HG03039 (cell line): ENCODE measurements around the gene BNIP5.
"Not testable (repeated sequence)": the region's sequence is repeated elsewhere in the genome, so short reads cannot be mapped to it uniquely, and the experiment has no call there.

Experiments used
- ATAC-seq: cut with Tn5 transposase; IDR thresholded peaks from one replicate; pipeline ENCODE4 v1.9.1; 2021; ENCODE audit warnings: mild to moderate bottlenecking, moderate library complexity; ENCODE audit not compliant: unreplicated experiment

Gene BNIP5

DNA sequence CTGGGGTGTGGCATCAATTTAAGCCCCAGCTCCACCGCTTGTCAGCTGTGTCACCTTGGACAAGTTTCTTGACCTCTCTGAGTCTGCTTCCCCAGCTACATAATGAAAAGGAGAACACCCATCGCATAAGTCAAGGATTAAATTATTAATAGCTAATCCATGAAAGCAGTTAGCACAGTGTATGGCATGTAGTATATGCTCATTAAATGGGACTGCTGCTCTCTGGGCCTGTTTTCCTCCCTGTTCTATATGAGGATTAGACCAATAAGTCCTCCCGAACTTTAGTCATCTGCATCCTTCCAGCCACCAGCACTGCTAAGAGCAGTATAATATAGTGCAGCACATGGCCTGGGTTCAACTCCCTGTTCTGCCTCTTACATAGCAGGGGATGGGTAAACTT, 31.1 kb upstream of the BNIP5 start:
- ATAC-seq = no peak

DNA sequence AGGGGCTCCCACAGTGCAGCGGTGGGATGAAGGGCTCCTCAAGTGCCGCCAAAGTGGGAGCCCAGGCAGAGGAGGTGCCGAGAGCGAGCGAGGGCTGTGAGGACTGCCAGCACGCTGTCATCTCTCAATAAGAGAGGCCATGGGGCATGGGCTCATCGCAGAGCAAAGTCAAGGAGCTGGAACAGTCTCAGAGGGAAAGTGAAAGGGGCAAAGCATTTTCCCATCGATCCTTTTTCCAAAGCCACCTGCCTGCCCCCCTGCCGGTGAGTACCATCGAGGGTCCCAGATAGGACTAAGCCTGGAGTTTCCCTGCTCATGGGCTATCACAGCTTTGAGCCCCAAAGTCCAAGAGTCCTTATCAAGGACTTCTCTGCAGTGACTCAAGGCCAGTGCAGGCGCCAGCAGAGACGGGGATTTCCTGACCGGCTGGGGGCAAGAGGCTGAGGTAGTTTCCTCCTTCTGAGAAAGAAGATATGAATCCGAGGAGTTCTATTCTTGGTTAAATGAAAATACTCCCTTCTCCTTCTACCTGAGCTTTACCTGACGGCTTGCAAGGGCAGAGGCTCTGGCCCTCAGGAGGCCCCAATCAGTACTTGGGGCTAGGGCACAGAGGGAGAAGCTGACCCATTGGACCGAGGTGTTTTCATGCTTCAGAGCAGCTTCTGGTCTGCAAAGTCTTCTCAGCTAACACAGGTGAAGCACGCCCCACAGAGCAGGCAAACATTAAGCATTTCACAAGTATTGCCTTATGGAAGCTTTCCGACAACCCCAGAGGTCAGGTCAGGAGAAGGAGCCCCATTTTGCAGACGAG, 28.2 kb upstream of the BNIP5 start:
- ATAC-seq = no peak

- ATAC-seq = not testable (repeated sequence)
Measured at GRCh38 chr6:36364061-36364635, 27.5 kb upstream of the BNIP5 start.

DNA sequence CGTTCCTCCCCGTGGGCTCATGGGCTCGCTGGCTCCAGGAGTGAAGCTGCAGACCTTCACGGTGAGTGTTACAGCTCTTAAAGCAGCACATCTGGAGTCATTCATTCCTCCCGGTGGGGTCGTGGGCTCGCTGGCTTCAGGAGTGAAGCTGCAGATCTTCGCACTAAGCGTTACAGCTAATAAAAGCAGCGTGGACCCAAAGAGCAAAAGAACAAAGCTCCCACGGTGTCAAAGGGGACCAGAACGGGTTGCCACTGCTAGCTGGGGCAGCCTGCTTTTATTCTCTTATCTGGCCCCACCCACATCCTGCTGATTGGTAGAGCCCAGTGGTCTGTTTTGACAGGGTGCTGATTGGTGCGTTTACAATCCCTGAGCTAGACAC, 26.7 kb upstream of the BNIP5 start:
- not testable (repeated sequence) for ATAC-seq

- ATAC-seq = no peak
Measured at GRCh38 chr6:36362551-36363370, 26.1 kb upstream of the BNIP5 start.

GRCh38 chr6:36361071-36361470, 24.4 kb upstream of the BNIP5 start:
- no peak for ATAC-seq

GRCh38 chr6:36360241-36361054, 23.8 kb upstream of the BNIP5 start:
- ATAC-seq = no peak

- ATAC-seq = no peak
Measured at GRCh38 chr6:36358226-36358915, 21.7 kb upstream of the BNIP5 start.

DNA sequence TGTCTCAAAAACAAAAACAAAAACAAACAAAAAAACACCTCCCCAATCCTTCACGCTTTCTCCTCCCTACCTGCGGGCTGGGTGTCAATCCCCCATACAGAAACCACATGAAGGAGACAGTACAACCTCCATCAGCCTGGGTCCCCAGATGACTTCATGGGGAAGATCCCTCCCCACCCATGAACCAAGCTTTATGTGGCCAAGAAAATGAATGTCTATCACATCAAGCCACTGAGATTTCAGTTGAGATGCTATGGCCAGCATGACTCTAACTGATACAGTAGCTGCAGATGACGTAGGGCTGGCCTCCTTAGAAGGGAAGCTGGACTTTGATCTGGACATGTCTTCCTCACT, 21.2 kb upstream of the BNIP5 start:
- no peak for ATAC-seq

DNA sequence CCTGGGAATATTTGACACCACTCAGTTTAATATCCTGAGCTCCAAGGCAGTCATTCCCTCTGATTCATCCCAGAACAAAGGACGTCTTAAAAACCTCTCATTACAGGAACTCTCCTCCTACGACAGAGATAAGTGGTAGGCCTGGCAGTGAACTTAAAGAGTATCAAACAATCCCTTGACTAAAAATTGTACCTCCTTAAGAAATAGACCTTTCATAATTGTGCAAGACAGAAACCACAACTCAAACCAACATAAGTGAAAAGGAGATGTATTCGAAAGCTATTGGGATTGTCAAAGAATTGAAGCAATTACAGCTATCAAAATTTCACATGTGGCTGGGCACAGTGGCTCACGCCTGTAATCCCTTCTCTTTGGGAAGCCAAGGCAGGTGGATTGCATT, 19.1 kb upstream of the BNIP5 start:
- ATAC-seq = no peak

- no peak for ATAC-seq
Measured at GRCh38 chr6:36353411-36353915, 16.8 kb upstream of the BNIP5 start.

- no peak for ATAC-seq
Measured at GRCh38 chr6:36352477-36353157, 15.9 kb upstream of the BNIP5 start.

- no peak for ATAC-seq
Measured at GRCh38 chr6:36350681-36351571, 14.2 kb upstream of the BNIP5 start.

DNA sequence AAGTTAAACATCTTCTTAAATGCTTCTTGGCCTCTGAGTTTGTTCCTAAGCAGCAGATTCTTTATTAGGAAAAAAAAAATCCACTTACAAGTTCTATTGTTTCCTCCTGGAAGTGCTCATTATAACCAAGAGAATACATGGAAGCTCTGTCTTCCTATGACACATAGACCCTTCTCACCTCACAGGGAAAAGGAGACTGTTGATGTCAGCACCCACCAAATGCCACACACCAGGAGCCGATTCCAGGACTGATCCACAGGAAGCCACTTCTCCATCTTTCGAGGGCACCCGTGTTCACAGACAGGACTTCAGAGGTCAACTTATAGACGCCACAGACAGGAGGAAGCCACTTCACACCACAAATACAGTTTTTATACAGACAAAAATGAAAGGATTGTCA, 13.4 kb upstream of the BNIP5 start:
- ATAC-seq = no peak

DNA sequence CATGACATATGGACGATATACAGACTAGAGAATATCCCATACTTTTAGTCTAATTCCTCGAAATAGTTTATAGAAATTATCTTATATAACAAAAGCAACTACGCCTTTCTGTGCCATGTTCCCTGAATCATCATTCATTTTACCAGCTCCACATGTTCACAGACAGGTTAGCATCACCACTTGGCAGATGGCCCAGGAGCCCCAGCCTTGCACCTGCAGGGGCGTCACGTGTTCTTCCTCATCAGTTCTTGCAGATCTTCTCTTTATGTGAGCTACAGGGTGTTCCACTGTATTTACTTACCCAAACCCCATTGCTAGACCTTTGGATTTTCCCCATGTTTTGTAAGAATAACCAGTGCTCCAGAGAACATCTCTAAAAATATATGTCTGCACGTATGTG, 12.6 kb upstream of the BNIP5 start:
- no peak for ATAC-seq

DNA sequence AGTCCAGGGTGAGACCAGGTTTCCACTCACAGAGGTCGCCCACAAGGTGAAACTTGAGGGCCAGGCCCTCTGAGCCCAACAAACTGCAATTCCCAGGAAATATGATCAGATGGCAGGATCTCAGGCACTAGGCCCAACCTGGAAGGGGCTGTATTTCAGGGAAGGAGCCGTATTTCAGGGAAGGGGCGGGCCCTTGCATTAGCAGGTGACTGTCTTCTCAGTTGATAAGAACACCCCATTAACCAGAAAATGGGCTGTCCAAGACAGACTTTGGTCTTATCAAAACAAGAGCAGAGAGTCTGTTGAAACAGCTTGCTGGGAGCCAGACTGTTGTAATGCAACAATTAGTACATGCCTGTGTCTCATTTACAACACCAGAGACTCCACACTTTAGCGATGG, 10.9 kb upstream of the BNIP5 start:
- no peak for ATAC-seq

DNA sequence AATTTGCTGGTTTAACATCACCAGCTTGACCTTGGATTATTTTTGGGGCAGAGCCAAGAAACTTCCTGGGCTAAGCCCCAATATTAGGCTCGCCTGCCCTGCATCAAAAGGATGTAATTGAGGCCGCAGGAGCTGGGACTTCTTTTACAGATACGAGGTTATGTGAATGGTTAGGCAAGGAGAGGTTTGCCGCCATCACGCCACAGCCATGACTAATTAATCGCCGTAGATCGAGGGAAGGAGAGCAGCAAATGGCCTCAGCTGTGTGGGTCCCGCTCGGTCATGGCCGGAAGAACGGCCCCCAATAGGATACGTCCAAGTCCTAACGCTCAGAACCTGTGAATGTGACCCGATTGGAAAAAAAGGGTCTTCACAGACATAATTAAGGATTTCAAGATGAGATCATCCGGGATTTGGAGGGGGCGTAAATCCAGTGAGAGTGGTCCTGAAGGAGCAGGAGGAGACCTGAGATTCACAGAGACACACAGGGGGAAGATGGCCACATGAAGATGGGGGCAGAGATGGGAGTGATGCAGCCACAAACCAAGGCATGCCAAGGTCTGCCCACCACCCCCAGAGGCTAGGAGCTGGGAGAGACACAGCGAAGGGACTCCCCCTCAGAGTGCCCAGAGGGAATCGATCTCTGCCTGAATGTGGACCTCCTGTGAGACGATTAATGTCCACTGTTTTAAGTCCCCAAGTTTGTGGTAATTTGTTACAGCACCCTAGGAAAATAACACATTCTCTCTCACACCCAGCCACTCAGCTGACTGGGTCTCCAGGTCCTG, 10.0 kb upstream of the BNIP5 start:
- no peak for ATAC-seq
